C4-2B (cell line): ENCODE data around the gene PLP1.

Experiments used
- ZFX ChIP-seq: fragments of 450-650 bp; IDR thresholded peaks from 2 replicates; pipeline ENCODE4 v1.6.1; 2017
- TF ChIP-seq, protein P1 (sequence below): fragments of 450-650 bp; conservative IDR thresholded peaks from 2 replicates; pipeline ENCODE4 v1.5.1; 2017; ENCODE audit warnings: mild to moderate bottlenecking

- TF ChIP-seq, protein P1, sequence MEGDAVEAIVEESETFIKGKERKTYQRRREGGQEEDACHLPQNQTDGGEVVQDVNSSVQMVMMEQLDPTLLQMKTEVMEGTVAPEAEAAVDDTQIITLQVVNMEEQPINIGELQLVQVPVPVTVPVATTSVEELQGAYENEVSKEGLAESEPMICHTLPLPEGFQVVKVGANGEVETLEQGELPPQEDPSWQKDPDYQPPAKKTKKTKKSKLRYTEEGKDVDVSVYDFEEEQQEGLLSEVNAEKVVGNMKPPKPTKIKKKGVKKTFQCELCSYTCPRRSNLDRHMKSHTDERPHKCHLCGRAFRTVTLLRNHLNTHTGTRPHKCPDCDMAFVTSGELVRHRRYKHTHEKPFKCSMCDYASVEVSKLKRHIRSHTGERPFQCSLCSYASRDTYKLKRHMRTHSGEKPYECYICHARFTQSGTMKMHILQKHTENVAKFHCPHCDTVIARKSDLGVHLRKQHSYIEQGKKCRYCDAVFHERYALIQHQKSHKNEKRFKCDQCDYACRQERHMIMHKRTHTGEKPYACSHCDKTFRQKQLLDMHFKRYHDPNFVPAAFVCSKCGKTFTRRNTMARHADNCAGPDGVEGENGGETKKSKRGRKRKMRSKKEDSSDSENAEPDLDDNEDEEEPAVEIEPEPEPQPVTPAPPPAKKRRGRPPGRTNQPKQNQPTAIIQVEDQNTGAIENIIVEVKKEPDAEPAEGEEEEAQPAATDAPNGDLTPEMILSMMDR = no peak
- TF ChIP-seq ZFX = no peak
Measured at GRCh38 chrX:103783971-103784370, 7.3 kb downstream of the PLP1 start.
